Prostate gland (tissue), 2 donors: ENCODE results near the gene MAPK8IP2. TPM values are rescaled to one million over a fixed set of nuclear protein-coding genes. Genes with fewer than 3 reads are reported as not detected.
"Not testable (repeated sequence)": the region's sequence is repeated elsewhere in the genome, so short reads cannot be mapped to it uniquely, and the experiment has no call there.

Experiments
- DNase-seq: peaks from one replicate; pipeline ENCODE4 v3.0.0-alpha.2; 2019; ENCODE audit warnings: low spot score
- H3K27ac ChIP-seq, 2 donors: fragments of 200-600 bp; sonication (generic); 2 replicates each; pipeline ENCODE4 v1.5.1; 2017 to 2019
- H3K27me3 ChIP-seq: fragments of 200-600 bp; sonication (generic); replicated peaks from 2 replicates; pipeline ENCODE4 v1.5.1; 2019; ENCODE audit not compliant: insufficient read depth
- H3K36me3 ChIP-seq, 2 donors: fragments of 200-600 bp; sonication (generic); 1 replicate in 1 of 2; 2 replicates in 1 of 2; pipeline versions ENCODE4 v1.5.1 to v1.8.1; 2017 to 2019
- H3K4me1 ChIP-seq: fragments of 200-600 bp; sonication (generic); replicated peaks from 2 replicates; pipeline ENCODE4 v1.5.1; 2019
- H3K4me3 ChIP-seq, 2 donors: fragments of 200-600 bp; sonication (generic); 2 replicates each; pipeline ENCODE4 v1.5.1; 2017 to 2019
- H3K9me3 ChIP-seq: fragments of 200-600 bp; sonication (generic); 2 replicates; pipeline ENCODE4 v1.5.1; 2017
- POLR2A ChIP-seq: fragments of 450-650 bp; IDR thresholded peaks from one replicate; pipeline ENCODE4 v1.6.1; 2016; ENCODE audit warnings: antibody characterized with exemption, mild to moderate bottlenecking
- POLR2AphosphoS5 ChIP-seq: sonication (generic); formaldehyde crosslinking; IDR thresholded peaks from one replicate; pipeline ENCODE4 v1.6.1; 2017; ENCODE audit warnings: antibody characterized with exemption
- WGBS: methylation state at CpG from one replicate; pipeline ENCODE4 v1.1.5; 2018; 5-methylcytosine and 5-hydroxymethylcytosine counted together
- intact Hi-C: fragments of 100-400 bp; cut with DNase I; formaldehyde crosslinking; loops from one replicate; pipeline ENCODE4 v1.14.2; 2022
- total RNA-seq, 2 donors: library from RNA; depleted of rRNA; stranded (reverse); fragments of >200 nt; gene quantifications; one replicate each; pipeline ENCODE4 v1.1.0, GENCODE V29; 2016
- TF ChIP-seq, protein P1 (sequence below), 4 experiments: fragments of 200-600 bp in 2 of 4; fragments of 450-650 bp in 2 of 4; sonication (generic) in 2 of 4; IDR thresholded peaks; 1 replicate in 3 of 4; 2 replicates in 1 of 4; pipeline ENCODE4 v1.5.1; 2016 to 2019; ENCODE audit warnings: antibody characterized with exemption in 4 of 4, mild to moderate bottlenecking in 2 of 4, moderate library complexity in 2 of 4

Gene MAPK8IP2
- total RNA-seq, 2 donors from 2014 or later, result 5.1 to 23.6 TPM

- Histone ChIP-seq H3K4me3 (no peak overlapping the region), H3K9me3 (no peaks in the 10 kb centered on the region), H3K4me1 (no peaks in the 10 kb centered on the region), H3K27me3 (no peaks in the 10 kb centered on the region), H3K27ac (no peak overlapping the region), H3K36me3 (no peaks in the 10 kb centered on the region)
- no peak for TF ChIP-seq POLR2AphosphoS5
- TF ChIP-seq POLR2A, result no peak
- TF ChIP-seq, protein P1, sequence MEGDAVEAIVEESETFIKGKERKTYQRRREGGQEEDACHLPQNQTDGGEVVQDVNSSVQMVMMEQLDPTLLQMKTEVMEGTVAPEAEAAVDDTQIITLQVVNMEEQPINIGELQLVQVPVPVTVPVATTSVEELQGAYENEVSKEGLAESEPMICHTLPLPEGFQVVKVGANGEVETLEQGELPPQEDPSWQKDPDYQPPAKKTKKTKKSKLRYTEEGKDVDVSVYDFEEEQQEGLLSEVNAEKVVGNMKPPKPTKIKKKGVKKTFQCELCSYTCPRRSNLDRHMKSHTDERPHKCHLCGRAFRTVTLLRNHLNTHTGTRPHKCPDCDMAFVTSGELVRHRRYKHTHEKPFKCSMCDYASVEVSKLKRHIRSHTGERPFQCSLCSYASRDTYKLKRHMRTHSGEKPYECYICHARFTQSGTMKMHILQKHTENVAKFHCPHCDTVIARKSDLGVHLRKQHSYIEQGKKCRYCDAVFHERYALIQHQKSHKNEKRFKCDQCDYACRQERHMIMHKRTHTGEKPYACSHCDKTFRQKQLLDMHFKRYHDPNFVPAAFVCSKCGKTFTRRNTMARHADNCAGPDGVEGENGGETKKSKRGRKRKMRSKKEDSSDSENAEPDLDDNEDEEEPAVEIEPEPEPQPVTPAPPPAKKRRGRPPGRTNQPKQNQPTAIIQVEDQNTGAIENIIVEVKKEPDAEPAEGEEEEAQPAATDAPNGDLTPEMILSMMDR (IDR thresholded peaks at IDR 0.05), result no peak
- DNase-seq, result no peak
- intact Hi-C loops, result no loop called here
- 41% methylated on average over 6 of the region's 6 CpGs for WGBS
Measured at GRCh38 chr22:50612168-50612527, 11.6 kb downstream of the MAPK8IP2 start.

DNA sequence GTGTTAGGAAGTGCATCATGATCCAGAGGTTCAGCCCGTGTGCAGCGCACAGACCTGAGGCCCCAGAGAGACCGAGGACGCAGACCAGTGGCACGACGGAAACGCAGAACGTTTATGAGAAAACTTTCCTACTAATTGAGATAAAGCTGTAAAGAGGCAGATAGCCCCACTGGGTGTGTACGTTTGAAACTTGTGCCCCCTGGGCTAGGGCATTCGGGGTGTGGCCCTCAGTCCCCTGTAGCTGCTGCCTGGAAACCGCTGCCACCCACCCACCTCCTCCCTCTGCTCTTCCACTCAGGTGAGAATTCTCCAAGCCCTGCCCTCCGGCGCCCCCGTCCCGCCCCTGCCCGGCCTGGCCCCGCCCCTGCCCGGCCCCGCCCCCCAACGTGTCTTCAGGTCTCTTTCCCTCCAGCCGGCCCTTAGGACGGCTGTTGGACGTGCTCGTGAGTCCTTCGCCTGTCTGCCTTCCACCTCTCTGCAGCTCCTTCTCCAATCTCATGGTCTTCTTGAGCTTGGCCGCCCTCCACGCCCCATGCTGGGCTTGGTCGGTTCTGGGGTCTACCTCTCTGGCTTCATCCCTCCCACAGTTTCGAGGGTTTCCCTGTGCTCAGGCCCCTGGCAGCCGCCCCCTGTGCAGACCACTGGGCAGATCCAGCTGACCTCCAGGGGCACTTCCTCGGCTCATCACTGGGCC lies 12.1 kb downstream of the MAPK8IP2 start:
- WGBS, result 33% methylated on average over 25 of the region's 31 CpGs
- no peaks in the 10 kb centered on the region for H3K27me3 ChIP-seq
- H3K27ac ChIP-seq, result no peak overlapping the region
- intact Hi-C loops, result no loop called here
- no peak for DNase-seq
- TF ChIP-seq POLR2A, result no peak
- TF ChIP-seq, protein P1 (IDR thresholded peaks at IDR 0.05), result no peak
- no peak for TF ChIP-seq POLR2AphosphoS5
- H3K4me3 ChIP-seq, result no peak overlapping the region
- no peaks in the 10 kb centered on the region for H3K4me1 ChIP-seq
- no peaks in the 10 kb centered on the region for H3K9me3 ChIP-seq
- no peaks in the 10 kb centered on the region for H3K36me3 ChIP-seq

DNA sequence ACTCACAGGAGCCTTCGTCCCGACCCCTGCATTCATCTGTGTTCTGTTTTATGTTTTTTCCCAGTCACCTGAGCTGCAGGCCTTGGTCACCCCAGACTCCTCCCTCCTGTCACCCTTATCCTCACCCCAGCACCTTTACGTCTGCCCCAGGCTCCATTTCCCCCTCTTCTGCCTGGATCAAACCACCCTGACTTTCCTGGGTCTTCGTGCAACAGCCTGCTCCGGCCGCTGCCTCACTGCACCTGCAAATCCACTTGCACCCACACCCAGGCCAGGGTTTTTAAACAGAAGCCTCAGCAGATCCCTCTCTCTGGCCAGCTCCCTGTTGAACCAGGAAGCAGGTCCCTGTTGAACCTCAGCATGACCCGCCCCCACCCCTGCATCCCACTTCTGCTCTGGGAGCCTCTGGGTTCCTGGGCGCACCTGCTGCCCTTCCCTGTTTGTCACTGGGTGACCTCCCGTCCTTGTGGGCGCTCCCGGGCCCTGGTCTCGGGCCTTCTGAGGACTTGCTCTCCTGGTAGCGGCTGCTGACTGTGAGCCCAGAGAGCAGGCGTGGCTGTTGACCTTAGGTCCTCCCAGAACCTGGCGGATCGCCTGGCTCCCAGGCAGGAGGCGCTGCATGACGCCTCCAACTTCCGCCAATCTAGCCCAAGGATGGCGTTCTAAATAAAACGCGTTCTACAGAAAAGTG lies 12.8 kb downstream of the MAPK8IP2 start:
- intact Hi-C loops, result no loop called here
- TF ChIP-seq POLR2A (no peak), POLR2AphosphoS5 (no peak)
- TF ChIP-seq, protein P1 (IDR thresholded peaks at IDR 0.05), result no peak
- peak; percentile 49 for DNase-seq
- no peaks in the 10 kb centered on the region for H3K27me3 ChIP-seq
- WGBS, result 64% methylated on average over 22 of the region's 22 CpGs
- no peaks in the 10 kb centered on the region for H3K9me3 ChIP-seq
- no peak overlapping the region for H3K4me3 ChIP-seq
- H3K27ac ChIP-seq, result no peak overlapping the region
- no peaks in the 10 kb centered on the region for H3K4me1 ChIP-seq
- no peaks in the 10 kb centered on the region for H3K36me3 ChIP-seq

DNA sequence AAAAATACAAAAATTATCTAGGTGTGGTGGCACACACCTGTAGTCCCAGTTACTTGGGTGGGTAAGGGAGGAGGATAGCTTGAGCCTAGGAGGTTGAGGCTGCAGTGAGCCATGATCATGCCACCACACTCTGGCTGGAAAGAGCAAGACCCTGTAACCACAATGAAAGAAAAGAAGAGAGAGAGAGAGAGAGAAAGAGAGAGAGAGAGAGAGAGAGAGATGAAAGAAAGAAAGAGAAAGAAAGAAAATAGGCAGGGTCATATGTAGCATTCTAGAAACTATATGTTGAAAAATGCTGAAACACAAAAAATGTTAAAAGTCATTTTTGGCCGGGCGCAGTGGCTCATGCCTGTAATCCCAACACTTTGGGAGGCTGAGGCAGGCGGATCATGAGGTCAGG lies 13.7 kb downstream of the MAPK8IP2 start:
- H3K4me1 ChIP-seq, H3K9me3 ChIP-seq, H3K36me3 ChIP-seq, intact Hi-C loops, H3K4me3 ChIP-seq, H3K27ac ChIP-seq, DNase-seq, H3K27me3 ChIP-seq: not testable (repeated sequence)
- WGBS, result 91% methylated on average over 3 of the region's 3 CpGs

- Histone ChIP-seq H3K4me3 (peak overlapping the region; percentile 2 to 18), H3K4me1 (peaks cover 6% of the 10 kb centered on the region), H3K27ac (peak overlapping the region; percentile 78 to 83), H3K27me3 (no peaks in the 10 kb centered on the region), H3K9me3 (no peaks in the 10 kb centered on the region), H3K36me3 (no peaks in the 10 kb centered on the region)
- TF ChIP-seq POLR2AphosphoS5 (no peak), POLR2A (no peak)
- TF ChIP-seq, protein P1 (IDR thresholded peaks at IDR 0.05), result peak in 2 of 4 experiments; percentile 60 to 76
- intact Hi-C loops, result no loop called here
- WGBS, result 16% methylated on average over 25 of the region's 25 CpGs
- peak; percentile 72 for DNase-seq
Measured at GRCh38 chr22:50620593-50621355, 20.2 kb downstream of the MAPK8IP2 start.
